HEK293T (cell line): ENCODE results near the gene DLG2.
"Not testable (repeated sequence)": the region's sequence is repeated elsewhere in the genome, so short reads cannot be mapped to it uniquely, and the experiment has no call there.

ENCODE experiments used
- CTCF ChIA-PET: fragments of 350-600 bp; formaldehyde crosslinking; extraction: SDS; loops from one replicate; lab custom pipeline; 2021; ENCODE audit warnings: antibody characterized with exemption, inconsistent platforms; lab: Yijun Ruan, JAX
- POLR2A ChIA-PET: fragments of 350-600 bp; formaldehyde crosslinking; extraction: SDS; loops from one replicate; lab custom pipeline; 2020; ENCODE audit warnings: antibody characterized with exemption, inconsistent platforms; lab: Yijun Ruan, JAX
- DNase-seq: peaks from one replicate; pipeline ENCODE4 v3.0.0; 2012; ENCODE audit warnings: mixed read lengths; ENCODE audit errors: extremely low spot score
- ARNT ChIP-seq: fragments of 450-650 bp; IDR thresholded peaks from 2 replicates; pipeline ENCODE4 v1.6.1; 2017; ENCODE audit warnings: mild to moderate bottlenecking
- BHLHE40 ChIP-seq: fragments of 450-650 bp; IDR thresholded peaks from 2 replicates; pipeline ENCODE4 v1.6.1; 2016; ENCODE audit warnings: mild to moderate bottlenecking, moderate library complexity, borderline replicate concordance
- CTBP1 ChIP-seq: fragments of 450-650 bp; IDR thresholded peaks from 2 replicates; pipeline ENCODE4 v1.6.1; 2016; ENCODE audit warnings: borderline replicate concordance
- ELF4 ChIP-seq: fragments of 450-650 bp; IDR thresholded peaks from 2 replicates; pipeline ENCODE4 v1.6.1; 2017; ENCODE audit warnings: antibody characterized with exemption
- FOXA1 ChIP-seq: fragments of 450-650 bp; IDR thresholded peaks from 2 replicates; pipeline ENCODE4 v1.6.1; 2016; ENCODE audit warnings: mild to moderate bottlenecking
- FOXK2 ChIP-seq: fragments of 450-650 bp; IDR thresholded peaks from 2 replicates; pipeline ENCODE4 v1.6.1; 2016; ENCODE audit warnings: mild to moderate bottlenecking
- FOXM1 ChIP-seq: fragments of 450-650 bp; IDR thresholded peaks from 2 replicates; pipeline ENCODE4 v1.6.1; 2017; ENCODE audit warnings: mild to moderate bottlenecking, borderline replicate concordance
- HDGF ChIP-seq: fragments of 450-650 bp; IDR thresholded peaks from 2 replicates; pipeline ENCODE4 v1.6.1; 2017; ENCODE audit warnings: antibody characterized with exemption, borderline replicate concordance
- L3MBTL2 ChIP-seq: fragments of 450-650 bp; conservative IDR thresholded peaks from 2 replicates; pipeline ENCODE4 v1.6.1; 2016; ENCODE audit warnings: mild to moderate bottlenecking
- LEF1 ChIP-seq: fragments of 450-650 bp; IDR thresholded peaks from 2 replicates; pipeline ENCODE4 v1.6.1; 2017; ENCODE audit warnings: mild to moderate bottlenecking, borderline replicate concordance
- NFRKB ChIP-seq: fragments of 450-650 bp; IDR thresholded peaks from 2 replicates; pipeline ENCODE4 v1.6.1; 2016; ENCODE audit warnings: mild to moderate bottlenecking, moderate library complexity
- PKNOX1 ChIP-seq: fragments of 450-650 bp; IDR thresholded peaks from 2 replicates; pipeline ENCODE4 v1.6.1; 2016
- SP1 ChIP-seq: fragments of 450-650 bp; IDR thresholded peaks from 2 replicates; pipeline ENCODE4 v1.6.1; 2017
- SUZ12 ChIP-seq: fragments of 450-650 bp; IDR thresholded peaks from 2 replicates; pipeline ENCODE4 v1.6.1; 2016; ENCODE audit warnings: mild to moderate bottlenecking
- TARDBP ChIP-seq: fragments of 450-650 bp; IDR thresholded peaks from 2 replicates; pipeline ENCODE4 v1.6.1; 2016
- ZNF384 ChIP-seq: fragments of 450-650 bp; IDR thresholded peaks from 2 replicates; pipeline ENCODE4 v1.6.1; 2016

Gene DLG2

GRCh38 chr11:85256433-85256832 lies 370.7 kb downstream of the DLG2 start:
- DNase-seq: no peak

GRCh38 chr11:85249482-85249881 lies 377.7 kb downstream of the DLG2 start:
- ChIA-PET POLR2A (no interaction called here), CTCF (no interaction called here)
- no peak for DNase-seq
- TF ChIP-seq FOXM1: no peak
- no peak for TF ChIP-seq SUZ12
- no peak for TF ChIP-seq ZNF384
- no peak for TF ChIP-seq LEF1
- no peak for TF ChIP-seq CTBP1
- no peak for TF ChIP-seq ELF4
- TF ChIP-seq HDGF: no peak
- TF ChIP-seq TARDBP: no peak
- no peak for TF ChIP-seq FOXK2
- no peak for TF ChIP-seq NFRKB

More at GRCh38 chr11:85256433-85256832, 370.7 kb downstream of the DLG2 start:
- no peak for TF ChIP-seq BHLHE40
- TF ChIP-seq TARDBP: no peak
- no peak for TF ChIP-seq SP1
- TF ChIP-seq HDGF: no peak
- no peak for TF ChIP-seq L3MBTL2
- TF ChIP-seq LEF1: no peak
- no peak for TF ChIP-seq ARNT
- POLR2A ChIA-PET: no interaction called here
- CTCF ChIA-PET: no interaction called here

GRCh38 chr11:85247797-85248196 lies 379.3 kb downstream of the DLG2 start:
- ChIA-PET CTCF (no interaction called here), POLR2A (no interaction called here)
- DNase-seq: no peak
- TF ChIP-seq SP1 (no peak), PKNOX1 (no peak), CTBP1 (no peak), ELF4 (no peak), ARNT (no peak), FOXM1 (no peak), NFRKB (no peak), LEF1 (no peak), HDGF (no peak), FOXK2 (no peak), SUZ12 (no peak), FOXA1 (no peak), ZNF384 (no peak), BHLHE40 (no peak)

GRCh38 chr11:85238906-85239305 lies 388.2 kb downstream of the DLG2 start:
- ChIA-PET CTCF (no interaction called here), POLR2A (no interaction called here)
- no peak for TF ChIP-seq BHLHE40
- no peak for TF ChIP-seq ARNT
- TF ChIP-seq TARDBP: no peak
- no peak for TF ChIP-seq CTBP1
- no peak for TF ChIP-seq FOXA1
- TF ChIP-seq ELF4: no peak
- no peak for TF ChIP-seq FOXM1
- no peak for TF ChIP-seq HDGF
- TF ChIP-seq SUZ12: no peak
- TF ChIP-seq NFRKB: no peak
- DNase-seq: no peak

GRCh38 chr11:85238038-85238437 lies 389.1 kb downstream of the DLG2 start:
- CTCF ChIA-PET, DNase-seq, POLR2A ChIA-PET: not testable (repeated sequence)

GRCh38 chr11:85236211-85236610 lies 390.9 kb downstream of the DLG2 start:
- ChIA-PET POLR2A (no interaction called here), CTCF (no interaction called here)
- TF ChIP-seq NFRKB (no peak), FOXK2 (no peak), ARNT (no peak), SUZ12 (no peak), FOXM1 (no peak), BHLHE40 (no peak), CTBP1 (no peak), ZNF384 (no peak), TARDBP (no peak), HDGF (no peak), ELF4 (no peak), PKNOX1 (no peak)
- DNase-seq: no peak

- TF ChIP-seq ARNT (no peak), ZNF384 (no peak), LEF1 (no peak), ELF4 (no peak), BHLHE40 (no peak), TARDBP (no peak), FOXM1 (no peak)
- CTCF ChIA-PET: no interaction called here
- DNase-seq: no peak
- POLR2A ChIA-PET: no interaction called here
Observed at GRCh38 chr11:85232559-85232958, 394.6 kb downstream of the DLG2 start.

- POLR2A ChIA-PET: no interaction called here
- no peak for DNase-seq
- CTCF ChIA-PET: no interaction called here
- TF ChIP-seq FOXK2 (no peak), ARNT (no peak), SP1 (no peak), NFRKB (no peak), LEF1 (no peak), FOXA1 (no peak), FOXM1 (no peak), CTBP1 (no peak), L3MBTL2 (no peak), TARDBP (no peak), SUZ12 (no peak), PKNOX1 (no peak), ELF4 (no peak), ZNF384 (no peak)
Observed at GRCh38 chr11:85231588-85231987, 395.6 kb downstream of the DLG2 start.

- DNase-seq, CTCF ChIA-PET, POLR2A ChIA-PET: not testable (repeated sequence)
Observed at GRCh38 chr11:85229723-85230122, 397.4 kb downstream of the DLG2 start.
